Lung (tissue), 12 donors: ENCODE measurements around the gene MAN1B1. TPM values are rescaled to one million over a fixed set of nuclear protein-coding genes. Genes with fewer than 3 reads are reported as not detected.
A peak's percentile ranks its signal among the peaks of the same experiment; 100 is the strongest.

ENCODE experiments used
- ATAC-seq: fragments of 200-7000 bp; cut with Tn5 transposase; one replicate; pipeline ENCODE4 v1.9.1; 2020; ENCODE audit warnings: moderate number of reproducible peaks; ENCODE audit not compliant: insufficient read depth, low FRiP score
- DNase-seq, 3 donors: peaks; one replicate each; pipeline ENCODE4 v3.0.0-alpha.2; 2013 to 2017
- H3K27ac ChIP-seq, 2 donors: one replicate each; pipeline ENCODE4 v1.5.1; 2013; ENCODE audit warnings: mild to moderate bottlenecking in 2 of 2, moderate library complexity in 2 of 2, control low read depth in 1 of 2, inconsistent platforms in 1 of 2, low read depth in 1 of 2, low read length in 1 of 2
- H3K27me3 ChIP-seq, 3 donors: one replicate each; pipeline ENCODE4 v1.5.1; 2013; ENCODE audit warnings: low read length in 2 of 3; ENCODE audit not compliant: control insufficient read depth in 3 of 3, insufficient read depth in 3 of 3
- H3K36me3 ChIP-seq, 4 donors: one replicate each; pipeline ENCODE4 v1.5.1; 2013; ENCODE audit warnings: low read length in 4 of 4, mild to moderate bottlenecking in 1 of 4, moderate library complexity in 1 of 4; ENCODE audit not compliant: control insufficient read depth in 4 of 4, insufficient read depth in 4 of 4
- H3K4me1 ChIP-seq, 5 donors: one replicate each; pipeline ENCODE4 v1.5.1; 2013; ENCODE audit warnings: low read length in 5 of 5, mild to moderate bottlenecking in 2 of 5, moderate library complexity in 1 of 5; ENCODE audit not compliant: control insufficient read depth in 5 of 5, insufficient read depth in 5 of 5
- H3K4me3 ChIP-seq: one replicate; pipeline ENCODE4 v1.5.1; 2013; ENCODE audit warnings: mild to moderate bottlenecking, control low read depth, moderate library complexity
- H3K9ac ChIP-seq, 2 donors: one replicate each; pipeline ENCODE4 v1.5.1; 2013; ENCODE audit warnings: low read length in 2 of 2, control low read depth in 1 of 2; ENCODE audit not compliant: insufficient read depth in 1 of 2
- H3K9me3 ChIP-seq, 4 donors: one replicate each; pipeline ENCODE4 v1.5.1; 2013; ENCODE audit warnings: low read length in 3 of 4, mild to moderate bottlenecking in 1 of 4, moderate library complexity in 1 of 4; ENCODE audit not compliant: control insufficient read depth in 4 of 4, insufficient read depth in 3 of 4
- WGBS, 2 donors: extraction: QIAGEN DNeasy Blood & Tissue Kit; methylation state at CpG; one replicate each; pipeline ENCODE4 v1.1.7; 2013; 5-methylcytosine and 5-hydroxymethylcytosine counted together
- polyA plus RNA-seq, 2 donors: library from polyadenylated mRNA; stranded (reverse); fragments of 200-250 nt; gene quantifications; one replicate each; pipeline ENCODE4 v1.2.1, GENCODE V29; 2013
- total RNA-seq, 2 donors: library from RNA; depleted of rRNA in 1 of 2; stranded (reverse); fragments of >200 nt in 1 of 2; gene quantifications; one replicate each; pipeline ENCODE4 v1.2.1, GENCODE V29; 2014 to 2021
- TF ChIP-seq, protein P1 (sequence below): IDR thresholded peaks from 2 replicates; pipeline ENCODE4 v1.5.1; 2012; ENCODE audit warnings: mild to moderate bottlenecking; ENCODE audit errors: control extremely low read depth, extremely low read depth
- donor health status: control.
- donor health status: control.
- donor health status: Bipolar disorder and iron deficiency.
- donor health status: healthy.
- donor health status: DM: yes; HTN: yes; CAD: no.

The MAN1B1 gene
- total and polyA plus RNA-seq, 4 donors, result 40.3 to 70.9 (median 56.8) TPM

- ATAC-seq (peak; percentile 19), DNase-seq (no peak)
- peak overlapping the region; percentile 55 for H3K4me3 ChIP-seq
- no peak overlapping the region for H3K9ac ChIP-seq
- H3K27me3 ChIP-seq, result peaks cover 0 to 11% (median 10%) of the 10 kb centered on the region in 3 donors
- H3K4me1 ChIP-seq, result peaks cover 0 to 11% (median 0%) of the 10 kb centered on the region in 5 donors
- 0% methylated on average over 26 to 45 of the region's 45 CpGs for WGBS, 2 donors
- TF ChIP-seq, protein P1, sequence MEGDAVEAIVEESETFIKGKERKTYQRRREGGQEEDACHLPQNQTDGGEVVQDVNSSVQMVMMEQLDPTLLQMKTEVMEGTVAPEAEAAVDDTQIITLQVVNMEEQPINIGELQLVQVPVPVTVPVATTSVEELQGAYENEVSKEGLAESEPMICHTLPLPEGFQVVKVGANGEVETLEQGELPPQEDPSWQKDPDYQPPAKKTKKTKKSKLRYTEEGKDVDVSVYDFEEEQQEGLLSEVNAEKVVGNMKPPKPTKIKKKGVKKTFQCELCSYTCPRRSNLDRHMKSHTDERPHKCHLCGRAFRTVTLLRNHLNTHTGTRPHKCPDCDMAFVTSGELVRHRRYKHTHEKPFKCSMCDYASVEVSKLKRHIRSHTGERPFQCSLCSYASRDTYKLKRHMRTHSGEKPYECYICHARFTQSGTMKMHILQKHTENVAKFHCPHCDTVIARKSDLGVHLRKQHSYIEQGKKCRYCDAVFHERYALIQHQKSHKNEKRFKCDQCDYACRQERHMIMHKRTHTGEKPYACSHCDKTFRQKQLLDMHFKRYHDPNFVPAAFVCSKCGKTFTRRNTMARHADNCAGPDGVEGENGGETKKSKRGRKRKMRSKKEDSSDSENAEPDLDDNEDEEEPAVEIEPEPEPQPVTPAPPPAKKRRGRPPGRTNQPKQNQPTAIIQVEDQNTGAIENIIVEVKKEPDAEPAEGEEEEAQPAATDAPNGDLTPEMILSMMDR, result no peak
- H3K36me3 ChIP-seq, result peaks cover 0 to 35% (median 0%) of the 10 kb centered on the region in 4 donors
- H3K9me3 ChIP-seq, result no peaks in the 10 kb centered on the region
- H3K27ac ChIP-seq, result no peak overlapping the region
These were observed 27.4 kb downstream of the MAN1B1 start for GRCh38 chr9:137114220-137114612.

- WGBS, 2 donors, result 3 to 5% methylated on average over 30 to 70 of the region's 70 CpGs
- H3K9me3 ChIP-seq, result no peaks in the 10 kb centered on the region
- TF ChIP-seq, protein P1, result no peak
- DNase-seq, result peak in 2 of 3 donors; percentile 43 to 44
- peak within 1 kb of the TSS; percentile 55 for H3K4me3 ChIP-seq
- peaks cover 0 to 30% (median 0%) of the 10 kb centered on the region in 4 donors for H3K36me3 ChIP-seq
- H3K9ac ChIP-seq, result no peak within 1 kb of the TSS
- H3K27me3 ChIP-seq, result peaks cover 0 to 11% (median 10%) of the 10 kb centered on the region in 3 donors
- H3K4me1 ChIP-seq, result peaks cover 0 to 11% (median 0%) of the 10 kb centered on the region in 5 donors
- no peak within 1 kb of the TSS for H3K27ac ChIP-seq
- ATAC-seq, result peak; percentile 81
These were observed 28.0 kb downstream of the MAN1B1 start, which contains the start of gene DPP7 for GRCh38 chr9:137114613-137115393. Gene DPP7 (minus strand): TSS chr9:137114733. CDS start chr9:137114713, 20 bp downstream.

GRCh38 chr9:137115394-137116026, 28.7 kb downstream of the MAN1B1 start:
- Histone ChIP-seq H3K27ac (peak overlapping the region in 1 of 2 donors; percentile 46), H3K9me3 (no peaks in the 10 kb centered on the region), H3K4me1 (peaks cover 0 to 11% (median 0%) of the 10 kb centered on the region in 5 donors), H3K36me3 (peaks cover 0 to 23% (median 0%) of the 10 kb centered on the region in 4 donors), H3K27me3 (peaks cover 0 to 11% (median 10%) of the 10 kb centered on the region in 3 donors), H3K4me3 (no peak overlapping the region), H3K9ac (no peak overlapping the region)
- ATAC-seq, result no peak
- TF ChIP-seq, protein P1, result no peak
- 84 to 91% methylated on average over 21 of the region's 21 CpGs for WGBS, 2 donors
- no peak for DNase-seq
